ENCODE measurements around the gene GABRA4.

The GABRA4 gene

GRCh38 chr4:46924789-46925529 is 68.4 kb downstream of the GABRA4 start:
- DNase-seq = no peak

DNA sequence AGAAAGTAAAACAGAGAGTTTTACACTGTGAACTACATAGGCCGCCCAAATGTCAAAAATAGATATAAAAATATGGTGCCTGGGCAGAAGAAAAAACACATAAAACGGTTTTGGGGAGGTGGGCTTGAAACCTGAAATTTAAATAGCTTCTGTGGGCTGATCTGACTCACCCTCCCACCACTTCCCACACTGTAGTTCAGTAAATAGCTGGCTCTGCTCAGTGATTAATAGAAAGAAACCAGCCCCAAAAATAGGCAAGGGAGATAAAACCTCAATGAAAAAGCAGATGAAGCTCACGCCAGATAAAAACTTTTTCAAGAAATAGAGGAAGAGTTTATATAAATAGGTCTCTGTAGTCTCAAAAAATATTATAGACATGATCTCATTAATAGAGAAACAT is 71.2 kb downstream of the GABRA4 start:
- DNase-seq = no peak

- DNase-seq = no peak
Measured at GRCh38 chr4:46909078-46909477, 84.3 kb downstream of the GABRA4 start, which contains the start of gene COX7B2. Gene COX7B2 (minus strand): TSS chr4:46909245. CDS start chr4:46735192, 174,053 bp downstream.

GRCh38 chr4:46908148-46908547 is 85.2 kb downstream of the GABRA4 start:
- no peak for DNase-seq

DNA sequence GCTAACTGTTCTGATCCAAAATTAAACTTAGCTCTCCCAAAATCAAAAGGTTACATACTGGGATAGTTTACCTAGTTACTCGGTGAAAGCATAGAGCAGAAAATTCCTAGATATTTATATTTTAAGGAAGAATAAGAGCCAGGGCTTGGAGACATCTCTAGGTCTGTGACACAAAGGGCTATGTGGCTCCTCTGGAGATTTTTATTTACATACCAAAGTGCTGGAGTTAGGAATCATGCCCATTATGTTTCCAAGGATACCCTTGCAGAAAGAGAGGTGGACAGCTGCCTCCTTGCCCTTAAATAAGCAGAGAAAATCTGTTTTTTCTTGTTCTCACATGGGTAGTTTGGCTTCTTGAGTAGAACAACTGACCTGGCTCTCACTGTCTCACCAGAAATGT is 93.3 kb downstream of the GABRA4 start:
- no peak for DNase-seq

- DNase-seq = no peak
Measured at GRCh38 chr4:46894826-46895225, 98.6 kb downstream of the GABRA4 start.

GRCh38 chr4:46890056-46890455 is 103.3 kb downstream of the GABRA4 start:
- no peak for DNase-seq

- DNase-seq = no peak
Measured at GRCh38 chr4:46889410-46889809, 104.0 kb downstream of the GABRA4 start.

DNA sequence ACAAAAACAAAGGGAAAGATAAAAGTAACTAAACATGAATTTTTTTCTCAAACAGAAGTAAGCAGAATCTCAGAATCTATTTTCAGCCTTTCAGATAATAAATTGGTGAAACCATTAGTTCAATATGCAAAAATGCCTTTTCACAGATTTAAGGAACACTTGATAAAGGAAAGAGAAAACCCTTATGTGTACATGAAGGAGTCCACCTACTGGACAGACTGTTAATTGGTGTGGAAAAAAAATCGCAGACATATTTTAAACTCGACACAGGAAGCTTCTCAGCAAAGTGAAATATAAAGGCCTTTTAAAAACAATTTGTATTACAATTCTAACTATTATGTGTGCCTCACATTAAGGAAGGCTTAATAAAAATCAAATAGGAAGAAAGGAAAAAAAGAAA is 106.7 kb downstream of the GABRA4 start:
- DNase-seq = no peak

- DNase-seq = no peak
Measured at GRCh38 chr4:46878641-46879040, 114.7 kb downstream of the GABRA4 start.

GRCh38 chr4:46874811-46875210 is 118.6 kb downstream of the GABRA4 start:
- DNase-seq = no peak

DNA sequence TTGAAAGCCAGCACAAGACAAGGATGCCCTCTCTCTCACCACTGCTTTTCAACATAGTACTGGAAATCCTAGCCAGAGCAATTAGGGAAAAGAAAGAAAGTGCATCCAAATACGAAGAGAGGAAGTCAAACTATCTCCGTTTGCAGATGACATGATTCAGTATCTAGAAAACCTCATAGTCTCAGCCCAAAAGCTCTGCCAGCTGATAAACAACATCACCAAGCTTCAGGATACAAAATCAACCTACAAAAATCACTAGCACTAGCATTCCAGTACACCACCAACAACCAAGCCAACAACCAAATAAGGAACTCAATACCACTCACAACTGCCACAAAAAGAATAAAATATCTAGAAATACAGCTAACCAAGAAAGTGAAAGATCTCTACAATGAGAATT is 123.0 kb downstream of the GABRA4 start:
- no peak for DNase-seq

Measured in midbrain (tissue), 1 donor.